A673 (cell line): Measurements from ENCODE around the gene LCAT.

Source experiments
- EZH2 ChIP-seq: fragments of 200-600 bp; sonication (generic); IDR thresholded peaks from 2 replicates; pipeline ENCODE4 v1.6.1; 2017; ENCODE audit warnings: borderline replicate concordance, low read depth, mild to moderate bottlenecking, mixed read lengths, antibody characterized with exemption, low read length; ENCODE audit not compliant: poor library complexity, severe bottlenecking
- TF ChIP-seq, protein P1 (sequence below): fragments of 300-800, 200-600 bp; sonication (generic); conservative IDR thresholded peaks from 2 replicates; pipeline ENCODE4 v1.5.1; 2017; ENCODE audit warnings: low read depth, mild to moderate bottlenecking, antibody characterized with exemption, low read length, moderate library complexity, mixed read lengths

DNA sequence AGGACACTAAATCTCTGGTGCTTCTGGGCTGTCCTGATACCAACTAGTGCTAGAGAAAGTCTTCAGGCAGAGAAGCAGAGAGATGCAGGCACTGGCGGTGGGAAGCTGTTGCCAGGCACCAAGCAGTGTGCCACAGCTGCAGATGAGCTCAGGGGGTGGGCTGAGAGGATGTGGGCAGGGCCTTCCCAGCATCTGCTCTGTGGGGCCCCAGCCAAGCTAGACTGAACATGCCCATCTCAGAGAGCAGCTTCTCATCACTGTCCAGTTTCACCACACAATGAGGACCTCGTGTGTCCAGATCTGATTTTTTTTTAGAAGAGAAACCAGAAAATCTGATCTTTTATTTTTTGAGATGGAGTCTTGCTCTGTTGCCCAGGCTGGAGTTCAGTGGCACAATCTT is 33.8 kb downstream of the LCAT start:
- TF ChIP-seq, protein P1, sequence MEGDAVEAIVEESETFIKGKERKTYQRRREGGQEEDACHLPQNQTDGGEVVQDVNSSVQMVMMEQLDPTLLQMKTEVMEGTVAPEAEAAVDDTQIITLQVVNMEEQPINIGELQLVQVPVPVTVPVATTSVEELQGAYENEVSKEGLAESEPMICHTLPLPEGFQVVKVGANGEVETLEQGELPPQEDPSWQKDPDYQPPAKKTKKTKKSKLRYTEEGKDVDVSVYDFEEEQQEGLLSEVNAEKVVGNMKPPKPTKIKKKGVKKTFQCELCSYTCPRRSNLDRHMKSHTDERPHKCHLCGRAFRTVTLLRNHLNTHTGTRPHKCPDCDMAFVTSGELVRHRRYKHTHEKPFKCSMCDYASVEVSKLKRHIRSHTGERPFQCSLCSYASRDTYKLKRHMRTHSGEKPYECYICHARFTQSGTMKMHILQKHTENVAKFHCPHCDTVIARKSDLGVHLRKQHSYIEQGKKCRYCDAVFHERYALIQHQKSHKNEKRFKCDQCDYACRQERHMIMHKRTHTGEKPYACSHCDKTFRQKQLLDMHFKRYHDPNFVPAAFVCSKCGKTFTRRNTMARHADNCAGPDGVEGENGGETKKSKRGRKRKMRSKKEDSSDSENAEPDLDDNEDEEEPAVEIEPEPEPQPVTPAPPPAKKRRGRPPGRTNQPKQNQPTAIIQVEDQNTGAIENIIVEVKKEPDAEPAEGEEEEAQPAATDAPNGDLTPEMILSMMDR = no peak
- TF ChIP-seq EZH2 = no peak
